ENCODE measurements around the gene COX6A2.
A peak's percentile ranks its signal among the peaks of the same experiment; 100 is the strongest.
"Not testable (repeated sequence)": the region's sequence is repeated elsewhere in the genome, so short reads cannot be mapped to it uniquely, and the experiment has no call there.

Gene COX6A2

DNA sequence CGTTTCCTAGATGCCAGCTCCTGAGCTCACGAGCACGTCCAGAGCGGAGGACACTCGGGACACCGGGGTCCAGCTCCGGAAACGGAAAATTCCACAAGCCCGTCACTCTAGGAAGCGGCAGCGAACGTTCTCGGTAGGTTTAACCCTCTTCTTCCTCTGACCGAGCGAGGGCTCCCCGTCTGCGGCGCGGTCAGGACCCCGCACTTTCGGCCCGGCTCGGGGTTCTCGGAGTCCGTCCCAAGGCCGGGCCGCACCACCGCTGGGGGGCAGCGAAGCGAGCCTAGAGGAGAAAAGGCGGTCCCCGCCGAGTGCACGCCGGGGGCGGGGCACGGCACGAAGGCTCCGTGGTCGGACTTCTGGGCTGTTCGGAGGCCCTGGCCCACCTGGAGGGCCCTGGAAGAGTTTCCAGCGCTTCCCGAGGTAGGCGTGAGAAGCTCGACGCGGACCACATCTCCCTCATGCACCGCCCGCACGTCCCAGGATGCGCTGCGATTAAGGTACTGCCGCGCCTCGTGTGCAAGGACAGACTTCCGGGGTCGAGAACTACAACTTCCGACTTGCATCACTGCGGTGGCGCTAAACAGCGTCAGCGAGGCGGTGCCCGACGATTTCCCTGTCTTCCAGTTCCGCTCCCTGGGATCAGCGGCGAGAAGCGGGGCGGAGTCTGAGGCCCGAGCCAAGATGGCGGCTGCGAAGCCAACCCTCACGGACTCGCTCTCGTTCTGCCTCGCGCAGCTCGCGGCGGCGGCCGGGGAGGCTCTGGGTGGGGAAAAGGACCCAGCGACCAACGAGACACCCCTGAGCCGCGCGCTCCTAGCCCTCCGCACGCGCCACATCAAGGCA, 30.9 kb upstream of the COX6A2 start, which contains the start of gene ARMC5:
TSS of gene ARMC5 (plus strand) at position 658 of the 843 bp plus-strand sequence. CDS start at position 682, 24 bp downstream.
- Mint-ChIP-seq H3K27me3 (no peaks in the 10 kb centered on the region), H3K36me3 (ENCODE audit: insufficient read depth) (peaks cover 28% of the 10 kb centered on the region), H3K4me1 (peaks cover 32% of the 10 kb centered on the region), H3K27ac (ENCODE audit: low read depth) (peak within 1 kb of the TSS; percentile 94), H3K4me3 (peak within 1 kb of the TSS; percentile 88), H3K9me3 (no peaks in the 10 kb centered on the region)
- ATAC-seq (replicated peaks; ENCODE audit: extremely low read depth, poor library complexity, severe bottlenecking) = peak; percentile 72
- peak; percentile 90 to 94 for DNase-seq (ENCODE audit: low spot score in 2 of 2)

DNA sequence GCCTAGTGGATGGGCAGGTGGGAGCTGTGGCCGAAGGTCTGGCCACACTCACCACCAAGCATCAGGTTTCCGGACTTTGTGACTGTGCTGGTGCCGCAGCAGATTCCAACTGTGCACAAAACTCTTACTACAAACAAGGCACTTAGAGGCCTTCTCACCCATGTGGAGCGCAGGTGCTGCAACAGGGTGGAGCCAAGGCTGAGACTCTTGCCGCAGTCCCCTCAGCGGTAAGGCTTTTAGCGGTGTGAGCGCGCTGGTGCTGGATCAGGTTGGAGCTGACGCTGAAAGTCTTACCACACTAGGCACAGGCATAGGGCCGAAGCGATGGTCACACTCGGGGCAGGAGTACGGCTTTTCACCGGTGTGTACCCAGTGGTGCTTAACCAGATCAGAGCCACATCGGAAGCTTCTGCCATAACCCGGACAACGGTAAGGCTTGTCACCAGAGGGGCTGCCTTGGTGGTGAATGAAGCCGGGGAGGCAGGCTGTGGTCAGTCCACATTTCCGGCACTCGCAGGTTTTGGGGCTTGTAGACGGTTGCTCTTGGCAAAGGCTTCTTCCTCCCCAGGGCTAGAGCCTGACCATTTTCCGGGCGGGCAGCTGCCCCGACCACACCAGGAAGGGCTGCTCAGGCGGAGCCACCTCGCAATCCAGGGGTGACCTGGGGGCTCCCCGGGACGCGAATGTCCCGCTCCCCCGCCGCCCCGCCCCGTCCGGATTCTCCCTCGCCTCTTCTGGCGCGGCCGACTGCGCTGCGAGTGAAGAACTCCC, 30.1 kb upstream of the COX6A2 start:
- peaks cover 38% of the 10 kb centered on the region for H3K4me1 Mint-ChIP-seq
- ATAC-seq (replicated peaks; ENCODE audit: extremely low read depth, poor library complexity, severe bottlenecking) = peak; percentile 21
- H3K36me3 Mint-ChIP-seq (ENCODE audit: insufficient read depth) = peaks cover 22% of the 10 kb centered on the region
- peak overlapping the region; percentile 88 for H3K4me3 Mint-ChIP-seq
- no peaks in the 10 kb centered on the region for H3K9me3 Mint-ChIP-seq
- H3K27ac Mint-ChIP-seq (ENCODE audit: low read depth) = peak overlapping the region; percentile 94
- H3K27me3 Mint-ChIP-seq = no peaks in the 10 kb centered on the region
- DNase-seq (ENCODE audit: low spot score in 2 of 2) = peak; percentile 45 to 67

DNA sequence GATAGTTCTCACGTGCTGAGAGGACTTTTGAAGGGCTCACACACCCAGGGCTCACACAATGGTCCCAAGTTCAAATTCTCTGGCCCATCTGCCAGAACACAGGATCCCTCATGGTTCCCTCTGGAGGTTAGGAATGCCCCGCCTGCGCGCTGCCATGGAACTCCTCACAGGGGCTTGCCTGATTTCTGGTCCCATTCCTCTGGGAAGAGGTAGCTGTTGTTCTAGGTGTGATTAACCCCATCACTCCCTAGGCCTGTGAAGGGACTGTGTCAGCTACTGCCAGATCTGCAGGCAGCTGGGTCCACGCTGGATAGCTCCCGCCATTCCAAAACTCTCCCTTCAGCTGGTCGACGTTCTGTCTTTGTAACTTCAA, 28.8 kb upstream of the COX6A2 start:
- DNase-seq (ENCODE audit: low spot score in 2 of 2) = no peak
- peaks cover 18% of the 10 kb centered on the region for H3K36me3 Mint-ChIP-seq (ENCODE audit: insufficient read depth)
- H3K27ac Mint-ChIP-seq (ENCODE audit: low read depth) = peak overlapping the region; percentile 94
- no peak overlapping the region for H3K4me3 Mint-ChIP-seq
- no peak for ATAC-seq (replicated peaks; ENCODE audit: extremely low read depth, poor library complexity, severe bottlenecking)
- H3K27me3 Mint-ChIP-seq = no peaks in the 10 kb centered on the region
- peaks cover 39% of the 10 kb centered on the region for H3K4me1 Mint-ChIP-seq
- no peaks in the 10 kb centered on the region for H3K9me3 Mint-ChIP-seq

DNA sequence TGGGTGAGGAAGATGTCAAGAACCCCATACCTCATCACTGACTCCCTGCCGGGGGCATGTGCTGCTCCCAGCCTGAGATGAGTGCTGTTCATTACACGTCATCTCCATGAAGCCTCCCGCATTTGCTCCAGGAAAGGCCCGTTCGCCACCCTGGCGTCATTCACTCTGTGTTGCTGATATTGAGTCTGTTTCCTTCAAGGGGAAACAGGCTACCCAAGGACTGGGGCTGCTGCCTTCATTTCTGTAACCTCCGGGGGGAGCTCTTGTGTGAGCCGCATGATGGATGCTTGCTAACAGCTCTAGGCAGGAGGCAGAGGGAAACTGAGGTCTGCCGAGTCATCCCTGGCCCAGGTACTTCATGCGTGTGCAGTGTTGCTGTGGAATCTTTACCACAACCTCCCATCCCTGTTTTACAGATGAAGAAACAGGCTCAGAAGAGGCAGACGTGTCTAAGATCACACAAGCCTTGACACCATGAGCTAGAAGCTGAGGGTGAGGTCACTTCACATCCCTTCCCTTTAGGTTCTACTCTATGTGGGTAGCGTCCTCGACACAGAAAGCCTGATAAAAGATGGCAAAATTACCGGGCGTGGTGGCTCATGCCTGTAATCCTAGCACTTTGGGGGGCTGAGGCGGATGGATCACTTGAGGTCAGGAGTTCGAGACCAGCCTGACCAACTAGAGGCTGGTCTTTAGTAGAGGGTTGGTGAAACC, 27.6 kb upstream of the COX6A2 start:
- DNase-seq (ENCODE audit: low spot score in 2 of 2) (no peak), ATAC-seq (replicated peaks; ENCODE audit: extremely low read depth, poor library complexity, severe bottlenecking) (no peak)
- Mint-ChIP-seq H3K9me3 (no peaks in the 10 kb centered on the region), H3K36me3 (ENCODE audit: insufficient read depth) (peaks cover 16% of the 10 kb centered on the region), H3K27me3 (no peaks in the 10 kb centered on the region), H3K4me3 (no peak overlapping the region), H3K4me1 (peaks cover 43% of the 10 kb centered on the region), H3K27ac (ENCODE audit: low read depth) (no peak overlapping the region)

DNA sequence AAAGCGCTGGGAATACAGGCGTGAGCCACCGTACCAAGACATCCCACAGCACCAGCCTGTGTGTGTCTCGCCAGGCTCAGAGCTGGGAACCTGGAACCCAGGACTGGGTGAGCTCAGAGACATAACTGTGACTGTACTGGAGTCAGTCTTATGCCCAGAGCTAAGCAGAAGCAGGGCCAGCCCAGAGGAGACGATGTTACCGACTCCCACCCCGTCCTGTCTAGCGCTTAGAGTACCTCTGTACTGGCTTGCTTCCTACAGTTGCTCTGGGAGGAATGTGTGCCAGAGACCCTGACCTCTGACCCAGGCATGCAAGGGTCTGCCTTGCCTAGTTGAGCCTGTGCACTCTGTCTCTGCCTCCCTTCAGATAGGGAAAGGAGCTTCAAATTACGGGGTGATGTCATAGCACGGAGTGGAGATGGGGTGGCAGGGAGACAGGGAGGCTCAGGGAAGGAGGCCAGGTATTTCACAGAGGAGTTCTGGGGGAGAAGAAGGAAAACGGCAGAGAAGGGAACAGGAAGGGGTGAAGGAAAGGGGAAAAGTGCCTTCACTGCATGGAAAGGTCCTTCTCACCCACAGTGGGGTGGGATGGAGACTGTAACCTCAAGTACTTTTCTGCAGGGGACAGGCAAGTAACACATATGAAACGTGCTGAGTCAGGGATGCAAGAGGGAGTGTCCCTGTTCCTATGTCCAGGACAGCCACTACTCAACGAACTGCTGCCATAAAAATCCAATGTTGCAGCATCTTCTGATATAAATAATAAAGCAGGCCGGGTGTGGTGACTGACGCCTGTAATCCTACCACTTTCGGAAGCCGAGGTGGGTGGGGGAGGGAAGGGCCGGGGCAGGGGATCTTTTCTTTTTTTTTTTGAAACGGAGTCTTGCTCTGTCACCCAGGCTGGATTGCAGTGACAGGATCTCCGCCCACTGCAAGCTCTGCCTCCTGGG, 25.4 kb upstream of the COX6A2 start:
- no peak overlapping the region for H3K4me3 Mint-ChIP-seq
- DNase-seq (ENCODE audit: low spot score in 2 of 2) (no peak), ATAC-seq (replicated peaks; ENCODE audit: extremely low read depth, poor library complexity, severe bottlenecking) (no peak)
- peaks cover 7% of the 10 kb centered on the region for H3K36me3 Mint-ChIP-seq (ENCODE audit: insufficient read depth)
- H3K27me3 Mint-ChIP-seq = no peaks in the 10 kb centered on the region
- H3K27ac Mint-ChIP-seq (ENCODE audit: low read depth) = peak overlapping the region; percentile 6
- H3K4me1 Mint-ChIP-seq = peaks cover 39% of the 10 kb centered on the region
- no peaks in the 10 kb centered on the region for H3K9me3 Mint-ChIP-seq

DNA sequence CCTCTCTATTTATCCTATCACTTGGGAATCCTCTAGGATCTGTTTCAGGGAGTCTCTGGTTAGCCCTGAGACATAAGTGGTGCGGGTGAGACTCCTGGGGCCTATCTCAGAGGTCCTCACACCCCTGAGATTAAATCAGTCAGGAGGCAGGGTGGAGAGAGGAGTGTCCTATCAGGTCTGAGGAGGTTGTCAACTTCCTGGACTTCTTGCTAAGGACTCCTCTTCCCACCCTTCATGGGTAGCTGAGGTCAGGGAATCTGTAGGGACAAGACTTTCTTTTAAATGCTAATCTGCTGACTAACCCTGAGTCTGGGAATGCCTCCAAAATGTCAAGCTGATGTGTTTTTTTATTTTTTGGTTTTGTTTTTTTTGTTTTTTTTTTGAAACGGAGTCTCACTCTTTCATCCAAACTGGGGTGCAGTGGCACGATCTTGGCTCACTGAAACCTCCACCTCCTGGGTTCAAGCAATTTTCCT, 24.5 kb upstream of the COX6A2 start:
- Mint-ChIP-seq H3K4me1 (peaks cover 33% of the 10 kb centered on the region), H3K36me3 (ENCODE audit: insufficient read depth) (no peaks in the 10 kb centered on the region), H3K4me3 (no peak overlapping the region), H3K27ac (ENCODE audit: low read depth) (no peak overlapping the region), H3K9me3 (no peaks in the 10 kb centered on the region), H3K27me3 (no peaks in the 10 kb centered on the region)
- no peak for DNase-seq (ENCODE audit: low spot score in 2 of 2)
- ATAC-seq (replicated peaks; ENCODE audit: extremely low read depth, poor library complexity, severe bottlenecking) = no peak

DNA sequence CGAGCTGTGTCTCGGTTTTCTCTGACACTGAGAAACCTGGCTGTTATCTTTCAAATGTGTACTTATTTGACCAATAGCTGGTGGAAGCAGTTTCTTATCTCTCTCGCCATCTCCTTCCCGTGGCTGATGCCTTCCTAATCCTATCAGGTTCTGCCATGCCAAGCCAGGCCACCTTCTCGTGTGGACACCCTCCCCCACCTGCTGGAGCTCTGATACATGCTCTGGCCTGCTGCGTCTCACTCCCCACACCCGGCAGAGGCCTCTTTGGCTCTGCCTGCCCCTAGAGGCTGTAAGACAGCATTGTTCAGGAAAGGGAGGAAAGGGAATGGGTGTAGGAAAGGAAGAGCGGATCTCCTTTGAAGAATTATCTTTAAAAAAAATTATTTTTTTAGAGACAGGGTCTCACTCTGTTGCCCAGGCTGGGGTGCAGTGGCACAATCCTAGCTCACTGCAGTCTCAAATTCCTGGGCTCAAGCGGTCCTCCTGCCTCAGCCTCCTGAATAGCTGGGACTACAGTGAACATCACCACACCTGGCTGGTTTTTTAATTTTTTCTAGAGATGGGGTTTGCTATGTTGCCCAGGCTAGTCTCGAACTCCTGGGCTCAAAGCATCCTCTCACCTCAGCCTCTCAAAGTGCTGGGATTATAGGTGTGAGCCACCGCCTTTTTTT, 23.7 kb upstream of the COX6A2 start:
- Mint-ChIP-seq H3K27ac (ENCODE audit: low read depth) (no peak overlapping the region), H3K4me1 (peaks cover 33% of the 10 kb centered on the region), H3K9me3 (no peaks in the 10 kb centered on the region), H3K27me3 (no peaks in the 10 kb centered on the region), H3K36me3 (ENCODE audit: insufficient read depth) (no peaks in the 10 kb centered on the region), H3K4me3 (no peak overlapping the region)
- ATAC-seq (replicated peaks; ENCODE audit: extremely low read depth, poor library complexity, severe bottlenecking) = no peak
- no peak for DNase-seq (ENCODE audit: low spot score in 2 of 2)

DNA sequence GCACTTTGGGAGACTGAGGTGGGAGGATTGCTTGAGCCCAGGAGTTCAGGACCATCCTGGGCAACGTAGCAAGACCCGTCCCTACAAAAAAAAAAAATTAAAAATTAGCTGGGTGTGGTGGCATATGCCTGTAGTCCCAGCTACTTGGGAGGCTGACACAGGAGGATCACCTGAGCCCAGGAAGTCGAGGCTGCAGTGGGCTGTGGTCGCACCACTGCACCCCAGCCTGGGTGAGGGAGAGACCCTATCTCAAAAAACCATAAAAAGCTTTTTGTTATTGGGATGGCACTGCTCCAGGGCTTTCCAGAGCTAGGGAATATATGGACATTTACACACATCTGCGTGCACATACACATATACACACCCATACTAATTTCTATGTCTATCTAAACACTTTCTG, 23.0 kb upstream of the COX6A2 start:
- peak overlapping the region; percentile 17 for H3K27ac Mint-ChIP-seq (ENCODE audit: low read depth)
- H3K4me3 Mint-ChIP-seq = no peak overlapping the region
- H3K9me3 Mint-ChIP-seq = no peaks in the 10 kb centered on the region
- no peaks in the 10 kb centered on the region for H3K36me3 Mint-ChIP-seq (ENCODE audit: insufficient read depth)
- DNase-seq (ENCODE audit: low spot score in 2 of 2) (no peak), ATAC-seq (replicated peaks; ENCODE audit: extremely low read depth, poor library complexity, severe bottlenecking) (no peak)
- H3K27me3 Mint-ChIP-seq = no peaks in the 10 kb centered on the region
- peaks cover 33% of the 10 kb centered on the region for H3K4me1 Mint-ChIP-seq

DNA sequence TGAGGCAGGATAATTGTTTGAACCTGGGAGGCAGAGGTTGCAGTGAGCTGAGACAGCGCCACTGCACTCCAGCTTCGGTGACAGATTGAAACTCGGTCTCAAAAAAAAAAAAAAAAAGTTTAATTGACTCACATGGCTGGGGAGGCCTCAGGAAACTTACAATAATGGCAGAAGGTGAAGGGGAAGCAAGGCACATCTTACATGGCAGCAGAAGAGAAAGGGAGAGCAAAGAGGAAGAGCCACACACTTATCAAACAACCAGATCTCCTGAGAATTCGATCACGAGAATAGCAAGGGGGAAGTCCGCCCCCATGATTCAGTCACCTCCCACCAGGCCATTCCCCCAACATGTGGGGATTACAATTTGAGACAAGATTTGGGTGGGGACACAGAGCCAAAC, 17.8 kb upstream of the COX6A2 start:
- not testable (repeated sequence) for H3K27ac Mint-ChIP-seq (ENCODE audit: low read depth)

DNA sequence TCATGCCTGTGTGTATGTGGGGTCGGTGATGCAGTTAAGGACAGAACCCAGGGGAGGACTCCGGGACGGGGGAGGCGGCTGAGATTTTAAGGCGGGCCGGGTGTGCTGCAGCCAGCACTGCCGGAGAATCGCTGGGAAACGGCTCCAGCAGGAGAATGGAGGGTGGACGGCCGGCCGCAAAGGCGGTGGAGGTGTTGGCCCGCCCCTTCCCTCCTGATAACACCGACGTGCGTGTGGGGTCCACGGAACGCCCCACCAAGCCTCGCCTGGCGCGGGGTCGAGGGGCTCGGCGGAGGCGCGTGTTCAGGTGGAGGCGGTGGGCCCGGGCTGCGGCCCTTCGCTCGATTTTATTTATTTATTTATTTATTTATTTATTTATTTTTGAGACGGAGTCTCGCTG, 13.8 kb upstream of the COX6A2 start:
- H3K27me3 Mint-ChIP-seq = no peaks in the 10 kb centered on the region
- H3K36me3 Mint-ChIP-seq (ENCODE audit: insufficient read depth) = peaks cover 3% of the 10 kb centered on the region
- H3K4me3 Mint-ChIP-seq = peak overlapping the region; percentile 90
- H3K9me3 Mint-ChIP-seq = no peaks in the 10 kb centered on the region
- no peak for DNase-seq (ENCODE audit: low spot score in 2 of 2)
- ATAC-seq (replicated peaks; ENCODE audit: extremely low read depth, poor library complexity, severe bottlenecking) = no peak
- H3K27ac Mint-ChIP-seq (ENCODE audit: low read depth) = no peak overlapping the region
- H3K4me1 Mint-ChIP-seq = peaks cover 25% of the 10 kb centered on the region

More for the DNA sequence above, 17.8 kb upstream of the COX6A2 start:
- not testable (repeated sequence) for ATAC-seq (replicated peaks; ENCODE audit: extremely low read depth, poor library complexity, severe bottlenecking); H3K9me3 Mint-ChIP-seq; H3K4me3 Mint-ChIP-seq; H3K27me3 Mint-ChIP-seq; DNase-seq (ENCODE audit: low spot score in 2 of 2); H3K36me3 Mint-ChIP-seq (ENCODE audit: insufficient read depth)
- peaks cover 16% of the 10 kb centered on the region for H3K4me1 Mint-ChIP-seq

DNA sequence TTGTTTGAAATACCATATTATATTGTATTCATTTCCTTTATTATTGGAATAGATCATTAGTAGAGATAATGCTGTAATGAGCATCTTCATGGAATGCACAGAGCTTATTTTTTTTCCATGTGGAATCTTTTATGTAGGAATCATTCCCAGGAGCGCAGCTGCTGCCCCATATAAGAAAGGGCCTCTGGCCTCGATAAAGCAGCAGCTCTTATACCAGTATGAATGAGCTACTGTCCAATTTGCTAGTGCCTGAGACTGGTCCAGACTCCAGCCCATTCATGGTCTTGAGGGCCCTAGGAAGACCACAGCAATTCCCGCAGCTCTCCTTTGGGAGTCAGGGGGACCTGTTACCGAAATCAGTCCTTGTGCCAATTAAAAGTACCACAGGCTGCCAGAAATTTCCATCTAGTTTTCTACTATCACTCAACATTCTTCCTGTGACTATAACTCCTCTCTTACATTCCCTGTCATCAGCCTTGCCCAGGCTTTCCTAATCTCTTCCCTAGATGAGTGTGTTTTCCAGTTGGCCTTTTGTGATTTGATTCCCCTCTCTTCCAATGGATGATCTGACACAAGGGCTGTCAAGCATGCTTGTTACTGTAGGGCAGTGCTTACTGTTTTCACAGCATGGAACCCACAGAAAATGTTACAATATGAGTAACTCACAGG, 12.5 kb upstream of the COX6A2 start:
- Mint-ChIP-seq H3K4me3 (no peak overlapping the region), H3K27ac (ENCODE audit: low read depth) (no peak overlapping the region), H3K27me3 (no peaks in the 10 kb centered on the region), H3K4me1 (peaks cover 25% of the 10 kb centered on the region), H3K9me3 (no peaks in the 10 kb centered on the region), H3K36me3 (ENCODE audit: insufficient read depth) (peaks cover 3% of the 10 kb centered on the region)
- DNase-seq (ENCODE audit: low spot score in 2 of 2) = no peak
- no peak for ATAC-seq (replicated peaks; ENCODE audit: extremely low read depth, poor library complexity, severe bottlenecking)
